HepG2 (cell line): ENCODE measurements around the gene ALOXE3. TPM values are rescaled to one million over a fixed set of nuclear protein-coding genes. Genes with fewer than 3 reads are reported as not detected.

Experiments
- BCL6 ChIP-seq: IDR thresholded peaks from 2 replicates; pipeline ENCODE4 v1.6.1; 2016; ENCODE audit warnings: missing genetic modification reagents, missing compliant biosample characterization
- CBX5 ChIP-seq: sonication (generic); formaldehyde crosslinking; IDR thresholded peaks from 2 replicates; pipeline ENCODE4 v1.4.0; 2020; ENCODE audit warnings: missing genetic modification reagents, borderline replicate concordance
- FOXP1 ChIP-seq, 2 experiments: fragments of 450-650 bp in 1 of 2; IDR thresholded peaks; 2 replicates each; pipeline ENCODE4 v1.6.1; 2017 to 2018; ENCODE audit warnings: antibody characterized with exemption in 1 of 2
- GABPA ChIP-seq, 2 experiments: IDR thresholded peaks; 2 replicates each; pipeline ENCODE4 v1.6.1; 2011 to 2016; ENCODE audit warnings: low read depth in 2 of 2, low read length in 1 of 2, missing biosample characterization in 1 of 2, missing genetic modification characterization in 1 of 2
- HNRNPLL ChIP-seq: fragments of 200-400 bp; formaldehyde crosslinking; IDR thresholded peaks from 2 replicates; pipeline ENCODE4 v1.6.1; 2017; ENCODE audit warnings: mild to moderate bottlenecking, low read depth, low read length; ENCODE audit not compliant: poor library complexity, severe bottlenecking
- IRF2 ChIP-seq: IDR thresholded peaks from 2 replicates; pipeline ENCODE4 v1.6.1; 2018; ENCODE audit warnings: missing genetic modification reagents, missing compliant biosample characterization
- MAF1 ChIP-seq: sonication (generic); formaldehyde crosslinking; IDR thresholded peaks from 2 replicates; pipeline ENCODE4 v1.5.0; 2020; ENCODE audit warnings: missing genetic modification reagents, borderline replicate concordance
- MIXL1 ChIP-seq: IDR thresholded peaks from 2 replicates; pipeline ENCODE4 v1.6.1; 2016
- NCOR1 ChIP-seq: fragments of 200-600 bp; sonication (generic); IDR thresholded peaks from 2 replicates; pipeline ENCODE4 v1.7.0; 2017; ENCODE audit warnings: antibody characterized with exemption, low read length, borderline replicate concordance
- ONECUT2 ChIP-seq: sonication (generic); formaldehyde crosslinking; IDR thresholded peaks from 2 replicates; pipeline ENCODE4 v1.4.0; 2020; ENCODE audit warnings: missing genetic modification reagents
- TFE3 ChIP-seq: IDR thresholded peaks from 2 replicates; pipeline ENCODE4 v1.6.1; 2016
- ZFP1 ChIP-seq: IDR thresholded peaks from 2 replicates; pipeline ENCODE4 v1.6.1; 2016
- ZKSCAN1 ChIP-seq: fragments of 150-350 bp; IDR thresholded peaks from 2 replicates; pipeline ENCODE4 v1.6.1; 2014; ENCODE audit warnings: low read length
- ZNF543 ChIP-seq: sonication (generic); formaldehyde crosslinking; IDR thresholded peaks from 2 replicates; pipeline ENCODE4 v1.4.0; 2020; ENCODE audit warnings: mild to moderate bottlenecking, missing genetic modification reagents
- ZNF850 ChIP-seq: sonication (generic); formaldehyde crosslinking; conservative IDR thresholded peaks from 2 replicates; pipeline ENCODE4 v1.9.0; 2021; ENCODE audit warnings: mild to moderate bottlenecking, missing genetic modification reagents
- polyA plus RNA-seq, 8 experiments: library from polyadenylated mRNA; depleted of rRNA in 3 of 8; stranded (reverse) in 7 of 8; unstranded in 1 of 8; fragments of >200 nt; fragmentation: Illumina TruSeq in 4 of 8; extraction: Trizol in 4 of 8; gene quantifications; 2 replicates each; pipeline versions ENCODE4 v1.2.1 to v1.2.3, GENCODE V29; 2011 to 2016; ENCODE audit warnings: low read depth in 4 of 8, missing spikeins in 1 of 8, mixed read lengths in 1 of 8; ENCODE audit not compliant: insufficient read depth in 1 of 8
- total RNA-seq, 5 experiments: library from RNA; depleted of rRNA; stranded (reverse); fragments of >200 nt; fragmentation: Illumina TruSeq; extraction: Trizol; gene quantifications; 2 replicates each; pipeline ENCODE4 v1.2.3, GENCODE V29; 2016; ENCODE audit warnings: low read depth in 1 of 5
- TF ChIP-seq, protein P1 (sequence below), 2 experiments: fragments of 450-650 bp in 1 of 2; sonication (generic) in 1 of 2; formaldehyde crosslinking in 1 of 2; IDR thresholded peaks; 2 replicates each; pipeline versions ENCODE4 v1.6.1 to v1.8.0; 2016 to 2022; ENCODE audit warnings: antibody characterized with exemption in 1 of 2, mild to moderate bottlenecking in 1 of 2, missing genetic modification reagents in 1 of 2
- TF ChIP-seq, protein P2 (sequence below): sonication (generic); formaldehyde crosslinking; IDR thresholded peaks from 2 replicates; pipeline ENCODE4 v1.8.1; 2023; ENCODE audit warnings: mild to moderate bottlenecking, moderate library complexity, missing genetic modification reagents

Gene ALOXE3
- total and polyA plus RNA-seq, 2 of the 13 experiments (the other 11 are each of a cell fraction or from before 2014, with no cell fraction given): 0.07 TPM; not detected in 1

DNA sequence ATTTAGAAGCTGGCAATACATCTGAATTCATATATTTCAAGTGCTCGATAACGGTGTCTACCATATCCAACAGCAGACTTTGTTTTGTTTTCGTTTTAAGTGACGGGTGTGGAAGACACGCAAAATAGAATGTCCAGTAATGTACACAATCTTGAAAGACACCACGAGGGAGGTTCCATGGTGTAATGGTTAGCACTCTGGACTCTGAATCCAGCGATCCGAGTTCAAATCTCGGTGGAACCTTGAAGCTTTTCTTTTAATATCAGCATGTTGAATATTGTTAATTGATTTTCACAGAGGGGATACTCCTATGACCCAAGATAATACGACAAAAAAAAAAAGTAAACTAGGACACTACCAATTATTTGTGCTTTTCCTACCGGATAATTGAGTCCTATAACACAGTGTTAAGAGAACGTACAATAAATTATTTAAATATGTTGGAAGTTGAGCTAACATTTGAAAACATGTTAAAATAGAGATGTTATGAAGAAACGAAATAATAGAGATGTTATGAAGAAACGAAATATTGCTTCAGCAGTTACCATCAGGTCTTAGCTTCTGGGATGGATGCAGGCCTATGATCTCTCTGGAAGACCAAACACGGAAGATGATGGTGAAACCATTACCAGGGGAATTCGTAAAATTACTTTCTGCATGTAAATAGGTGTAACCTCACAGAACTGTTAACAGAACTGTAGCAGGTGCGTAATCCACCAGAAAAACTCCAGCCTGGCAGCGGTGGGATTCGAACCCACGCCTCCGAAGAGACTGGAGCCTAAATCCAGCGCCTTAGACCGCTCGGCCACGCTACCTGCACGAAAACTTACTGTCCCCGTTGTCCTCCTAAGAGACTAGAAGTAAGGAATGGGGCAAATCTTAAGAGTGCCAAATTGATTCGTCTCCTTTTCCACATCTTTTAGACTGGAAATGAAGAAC lies 1.5 kb upstream of the ALOXE3 start (continued):
- TF ChIP-seq, protein P1, sequence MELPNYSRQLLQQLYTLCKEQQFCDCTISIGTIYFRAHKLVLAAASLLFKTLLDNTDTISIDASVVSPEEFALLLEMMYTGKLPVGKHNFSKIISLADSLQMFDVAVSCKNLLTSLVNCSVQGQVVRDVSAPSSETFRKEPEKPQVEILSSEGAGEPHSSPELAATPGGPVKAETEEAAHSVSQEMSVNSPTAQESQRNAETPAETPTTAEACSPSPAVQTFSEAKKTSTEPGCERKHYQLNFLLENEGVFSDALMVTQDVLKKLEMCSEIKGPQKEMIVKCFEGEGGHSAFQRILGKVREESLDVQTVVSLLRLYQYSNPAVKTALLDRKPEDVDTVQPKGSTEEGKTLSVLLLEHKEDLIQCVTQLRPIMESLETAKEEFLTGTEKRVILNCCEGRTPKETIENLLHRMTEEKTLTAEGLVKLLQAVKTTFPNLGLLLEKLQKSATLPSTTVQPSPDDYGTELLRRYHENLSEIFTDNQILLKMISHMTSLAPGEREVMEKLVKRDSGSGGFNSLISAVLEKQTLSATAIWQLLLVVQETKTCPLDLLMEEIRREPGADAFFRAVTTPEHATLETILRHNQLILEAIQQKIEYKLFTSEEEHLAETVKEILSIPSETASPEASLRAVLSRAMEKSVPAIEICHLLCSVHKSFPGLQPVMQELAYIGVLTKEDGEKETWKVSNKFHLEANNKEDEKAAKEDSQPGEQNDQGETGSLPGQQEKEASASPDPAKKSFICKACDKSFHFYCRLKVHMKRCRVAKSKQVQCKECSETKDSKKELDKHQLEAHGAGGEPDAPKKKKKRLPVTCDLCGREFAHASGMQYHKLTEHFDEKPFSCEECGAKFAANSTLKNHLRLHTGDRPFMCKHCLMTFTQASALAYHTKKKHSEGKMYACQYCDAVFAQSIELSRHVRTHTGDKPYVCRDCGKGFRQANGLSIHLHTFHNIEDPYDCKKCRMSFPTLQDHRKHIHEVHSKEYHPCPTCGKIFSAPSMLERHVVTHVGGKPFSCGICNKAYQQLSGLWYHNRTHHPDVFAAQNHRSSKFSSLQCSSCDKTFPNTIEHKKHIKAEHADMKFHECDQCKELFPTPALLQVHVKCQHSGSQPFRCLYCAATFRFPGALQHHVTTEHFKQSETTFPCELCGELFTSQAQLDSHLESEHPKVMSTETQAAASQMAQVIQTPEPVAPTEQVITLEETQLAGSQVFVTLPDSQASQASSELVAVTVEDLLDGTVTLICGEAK (IDR thresholded peaks at IDR 0.05): 0 out of 2 replicates have a peak, but pooled peaks have one; percentile 16
- TF ChIP-seq, protein P1 (CRISPR knock-in tag; IDR thresholded peaks at IDR 0.05): no peak
- TF ChIP-seq CBX5 (CRISPR knock-in tag): peak; percentile 62; the same call in 1 of the 2 replicates
- TF ChIP-seq ZFP1: no peak
- peak; percentile 44; the same call in 1 of the 2 replicates for TF ChIP-seq ZKSCAN1
- peak; percentile 60; the same call in 1 of the 2 replicates for TF ChIP-seq ONECUT2
- peak; percentile 69 for TF ChIP-seq TFE3
- TF ChIP-seq, protein P2, sequence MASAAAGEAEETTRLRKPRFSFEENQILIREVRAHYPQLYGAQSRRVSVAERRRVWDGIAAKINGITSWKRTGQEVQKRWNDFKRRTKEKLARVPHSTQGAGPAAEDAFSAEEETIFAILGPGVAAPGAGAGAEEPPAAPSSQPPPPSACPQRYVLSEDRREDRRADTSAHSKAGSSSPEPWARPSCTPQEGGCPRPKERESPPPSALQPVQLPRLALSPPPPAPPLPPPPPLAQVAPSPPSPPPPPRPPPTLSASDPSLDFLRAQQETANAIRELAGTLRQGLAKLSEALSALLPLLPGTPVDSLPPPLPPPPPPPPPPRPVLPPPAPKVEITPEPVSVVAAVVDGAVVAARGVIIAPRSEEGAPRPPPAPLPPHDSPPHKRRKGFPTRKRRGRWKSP: peak; percentile 70
- TF ChIP-seq GABPA (IDR thresholded peaks at IDR 0.05; ENCODE audit: low read depth, low read length): no peak
- TF ChIP-seq GABPA (CRISPR knock-in tag; IDR thresholded peaks at IDR 0.05; ENCODE audit: low read depth): peak; percentile 12; the same call in 1 of the 2 replicates
- TF ChIP-seq MAF1: peak; percentile 98
- no peak for TF ChIP-seq HNRNPLL
- TF ChIP-seq ZNF543 (CRISPR knock-in tag): 0 out of 2 replicates have a peak, but pooled peaks have one; percentile 28
- TF ChIP-seq FOXP1 (IDR thresholded peaks at IDR 0.05): no peak
- peak; percentile 26; the same call in 1 of the 2 replicates for TF ChIP-seq FOXP1 (CRISPR knock-in tag; IDR thresholded peaks at IDR 0.05)
- peak; percentile 54 for TF ChIP-seq BCL6 (CRISPR knock-in tag)
- TF ChIP-seq ZNF850: 0 out of 2 replicates have a peak, but pooled peaks have one; percentile 27
- peak; percentile 38; the same call in 1 of the 2 replicates for TF ChIP-seq NCOR1
- TF ChIP-seq IRF2: peak; percentile 31; the same call in 1 of the 2 replicates
- peak; percentile 60 for TF ChIP-seq MIXL1 (CRISPR knock-in tag)
